Osteoblast (primary cell): ENCODE data around the gene LAMA5. TPM values are rescaled to one million over a fixed set of nuclear protein-coding genes. Genes with fewer than 3 reads are reported as not detected.

Experiments
- DNase-seq: peaks from one replicate; pipeline ENCODE4 v3.0.0; 2011; ENCODE audit warnings: low spot score, mixed read lengths; ENCODE audit not compliant: insufficient read length; ENCODE audit errors: missing footprints
- H2AFZ ChIP-seq: 2 replicates; pipeline ENCODE4 v1.6.0; 2011; ENCODE audit warnings: mild to moderate bottlenecking, low read length
- H3K27ac ChIP-seq: 2 replicates; pipeline ENCODE4 v1.5.1; 2011; ENCODE audit warnings: mild to moderate bottlenecking, low read depth, low read length, moderate library complexity
- H3K27me3 ChIP-seq: 2 replicates; pipeline ENCODE4 v1.6.0; 2012; ENCODE audit warnings: mild to moderate bottlenecking, control low read depth, inconsistent platforms, low read length, moderate library complexity; ENCODE audit not compliant: insufficient read depth
- H3K36me3 ChIP-seq: 2 replicates; pipeline ENCODE4 v1.5.1; 2011; ENCODE audit warnings: mild to moderate bottlenecking, low read length, control low read depth, moderate library complexity; ENCODE audit not compliant: insufficient read depth
- H3K4me1 ChIP-seq: 2 replicates; pipeline ENCODE4 v1.5.1; 2011; ENCODE audit warnings: mild to moderate bottlenecking, low read length, control low read depth, moderate library complexity; ENCODE audit not compliant: insufficient read depth
- H3K4me2 ChIP-seq: 2 replicates; pipeline ENCODE4 v1.6.0; 2011; ENCODE audit warnings: mild to moderate bottlenecking, low read length; ENCODE audit not compliant: insufficient read depth
- H3K4me3 ChIP-seq: fragments of 200-600 bp; sonication (generic); 3 replicates; pipeline ENCODE4 v1.5.1; 2012; ENCODE audit warnings: mild to moderate bottlenecking, low read length, inconsistent platforms; ENCODE audit not compliant: insufficient read depth
- H3K79me2 ChIP-seq: 2 replicates; pipeline ENCODE4 v1.6.0; 2012; ENCODE audit warnings: mild to moderate bottlenecking, low read length, control low read depth, inconsistent platforms; ENCODE audit not compliant: insufficient read depth
- H3K9me3 ChIP-seq: 2 replicates; pipeline ENCODE4 v1.5.1; 2011; ENCODE audit warnings: low read depth, low read length, control low read depth
- H4K20me1 ChIP-seq: 2 replicates; pipeline ENCODE4 v1.6.0; 2012; ENCODE audit warnings: mild to moderate bottlenecking, low read length, control low read depth; ENCODE audit not compliant: insufficient read depth
- CTCF ChIP-seq: IDR thresholded peaks from 2 replicates; pipeline ENCODE4 v1.5.1; 2011; ENCODE audit warnings: mild to moderate bottlenecking, low read depth, low read length, moderate library complexity; ENCODE audit errors: extremely low read depth
- total RNA-seq: library from RNA; depleted of rRNA; stranded (reverse); fragments of >200 nt; gene quantifications from 2 replicates; pipeline ENCODE4 v1.2.3, GENCODE V29; 2012

LAMA5 gene
- total RNA-seq, 1 donor: 2.2 TPM

DNA sequence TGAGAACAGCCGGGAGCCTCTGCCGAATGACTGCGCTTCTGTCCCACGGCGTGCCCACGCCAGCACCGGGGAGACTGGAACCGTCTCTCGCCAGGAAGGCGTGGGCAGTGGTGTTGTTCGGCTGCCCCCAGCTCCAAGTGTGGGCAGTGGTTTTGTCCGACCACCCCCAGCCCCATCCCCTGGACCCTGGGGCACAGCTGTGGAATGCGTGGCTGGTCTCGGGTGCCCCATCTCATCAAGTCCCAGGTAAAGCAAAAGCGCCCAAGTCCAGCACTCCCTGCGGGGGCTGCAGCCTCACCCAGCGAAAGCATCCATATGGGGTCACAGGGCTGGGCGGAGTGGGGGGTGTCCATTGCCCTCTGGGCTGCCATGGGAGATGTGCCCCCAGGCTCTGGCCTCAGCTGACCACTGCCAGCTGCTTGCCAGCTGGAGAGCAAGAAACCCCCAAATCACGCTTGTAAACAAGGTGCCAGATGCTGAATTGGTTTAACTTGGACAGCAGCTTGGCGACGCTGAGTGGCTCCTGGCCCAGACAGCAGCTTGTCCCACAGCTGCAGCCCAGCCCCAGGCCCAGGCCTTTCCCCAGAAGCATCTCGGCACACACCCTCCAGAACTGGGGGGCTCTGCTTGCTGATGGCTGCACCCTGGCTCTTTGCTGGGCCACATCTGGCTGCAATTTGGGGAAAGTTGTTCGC lies 35.5 kb upstream of the LAMA5 start:
- no peaks in the 10 kb centered on the region for H3K27me3 ChIP-seq
- H4K20me1 ChIP-seq: peaks cover 2% of the 10 kb centered on the region
- H3K9me3 ChIP-seq: no peaks in the 10 kb centered on the region
- no peak overlapping the region for H3K27ac ChIP-seq
- TF ChIP-seq CTCF: no peak
- no peak overlapping the region for H3K4me3 ChIP-seq
- H3K4me1 ChIP-seq: peaks cover 3% of the 10 kb centered on the region
- peaks cover 18% of the 10 kb centered on the region for H3K79me2 ChIP-seq
- H3K36me3 ChIP-seq: no peaks in the 10 kb centered on the region
- DNase-seq: no peak
- H3K4me2 ChIP-seq: no peak overlapping the region
- no peak overlapping the region for H2AFZ ChIP-seq

DNA sequence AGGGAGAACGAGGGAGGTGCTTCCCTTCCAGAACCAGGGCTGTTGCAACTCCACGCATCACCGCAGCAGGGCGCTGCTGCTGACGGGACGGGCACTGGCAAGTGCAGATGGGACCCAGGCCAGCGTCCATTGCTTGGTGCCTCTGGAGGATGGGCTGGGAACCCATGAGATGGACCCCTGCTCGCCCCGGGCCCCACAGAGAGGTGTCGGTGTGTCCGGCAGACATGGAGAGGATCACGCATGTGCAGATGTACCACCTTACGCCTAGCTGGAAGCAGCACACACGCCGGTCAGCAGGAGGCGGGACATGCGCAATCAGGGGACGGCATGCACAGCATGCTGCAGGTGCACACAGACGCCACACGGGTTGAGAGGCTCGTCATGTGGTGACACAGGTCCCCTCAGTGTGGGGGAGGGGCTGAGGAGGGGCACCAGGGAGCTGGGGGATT lies 34.2 kb upstream of the LAMA5 start:
- peaks cover 14% of the 10 kb centered on the region for H3K79me2 ChIP-seq
- no peak for DNase-seq
- H4K20me1 ChIP-seq: peaks cover 2% of the 10 kb centered on the region
- no peak for TF ChIP-seq CTCF
- H3K9me3 ChIP-seq: no peaks in the 10 kb centered on the region
- H3K27me3 ChIP-seq: no peaks in the 10 kb centered on the region
- H2AFZ ChIP-seq: no peak overlapping the region
- no peak overlapping the region for H3K4me2 ChIP-seq
- no peaks in the 10 kb centered on the region for H3K36me3 ChIP-seq
- H3K4me3 ChIP-seq: no peak overlapping the region
- H3K4me1 ChIP-seq: no peaks in the 10 kb centered on the region
- no peak overlapping the region for H3K27ac ChIP-seq

DNA sequence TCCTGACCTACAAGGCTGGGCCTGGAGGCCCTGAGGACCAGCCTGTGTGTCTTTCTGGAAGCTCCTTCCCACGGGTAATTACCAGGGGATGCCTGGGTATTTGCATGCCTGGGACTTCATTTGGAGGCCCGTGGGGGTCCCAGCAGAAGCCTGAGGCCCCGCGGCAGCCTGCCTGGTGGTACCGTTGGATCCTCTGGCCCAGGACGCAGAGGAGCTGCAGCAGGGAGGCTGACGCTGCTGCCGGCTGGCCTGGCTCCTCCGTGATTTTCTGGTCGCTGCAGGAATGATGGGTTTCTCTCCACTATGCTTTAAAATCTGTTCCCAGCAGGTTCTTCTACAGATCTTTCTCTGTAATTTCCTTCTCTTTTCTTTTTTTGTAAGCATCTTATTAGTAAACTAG lies 33.4 kb upstream of the LAMA5 start:
- Histone ChIP-seq H3K4me1 (no peaks in the 10 kb centered on the region), H4K20me1 (peaks cover under 1% of the 10 kb centered on the region), H3K79me2 (peaks cover 6% of the 10 kb centered on the region), H3K27ac (no peak overlapping the region), H3K27me3 (no peaks in the 10 kb centered on the region), H3K36me3 (no peaks in the 10 kb centered on the region), H3K9me3 (no peaks in the 10 kb centered on the region), H3K4me2 (no peak overlapping the region), H2AFZ (no peak overlapping the region), H3K4me3 (no peak overlapping the region)
- no peak for DNase-seq
- no peak for TF ChIP-seq CTCF

DNA sequence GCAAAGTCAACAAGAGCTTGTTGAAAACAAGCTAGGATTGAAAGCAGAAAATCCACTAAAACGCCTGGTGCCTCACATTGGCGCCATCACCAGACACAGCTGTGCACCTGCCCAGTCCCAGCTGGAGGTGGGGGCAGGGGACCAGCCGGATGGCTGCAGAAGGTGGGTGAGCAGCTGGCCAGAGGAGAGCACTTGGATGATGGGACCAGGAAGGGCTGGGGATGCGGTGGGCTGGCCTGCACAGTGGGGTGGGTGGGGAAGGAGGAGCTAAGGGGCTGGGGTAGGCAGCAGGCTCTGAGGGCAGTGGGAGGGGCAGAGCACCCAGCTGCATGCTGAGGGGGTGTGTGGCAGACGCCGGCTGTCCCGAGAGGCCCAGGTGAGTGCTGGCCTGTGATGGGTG lies 32.9 kb upstream of the LAMA5 start:
- Histone ChIP-seq H3K79me2 (peaks cover 3% of the 10 kb centered on the region), H3K9me3 (no peaks in the 10 kb centered on the region), H4K20me1 (no peaks in the 10 kb centered on the region), H3K27me3 (no peaks in the 10 kb centered on the region), H2AFZ (no peak overlapping the region), H3K36me3 (no peaks in the 10 kb centered on the region), H3K4me2 (no peak overlapping the region), H3K4me3 (no peak overlapping the region), H3K4me1 (no peaks in the 10 kb centered on the region), H3K27ac (no peak overlapping the region)
- no peak for TF ChIP-seq CTCF
- DNase-seq: no peak
